HL-60 (cell line): ENCODE data around the gene SIGLEC9.

Source experiments
- DNase-seq, 2 experiments: peaks; one replicate each; pipeline ENCODE4 v3.0.0-alpha.2; 2010 to 2020; ENCODE audit warnings: low read depth in 1 of 2, low spot score in 1 of 2
- H3K27ac ChIP-seq: fragments of 250-450 bp; sonication (Bioruptor Pico); replicated peaks from 2 replicates; pipeline ENCODE4 v1.5.1; 2020; ENCODE audit warnings: mild to moderate bottlenecking, moderate library complexity
- H3K27me3 ChIP-seq: fragments of 250-450 bp; sonication (Bioruptor Pico); 2 replicates; pipeline ENCODE4 v1.5.1; 2021; ENCODE audit warnings: mild to moderate bottlenecking, moderate library complexity; ENCODE audit not compliant: insufficient read depth, poor library complexity, severe bottlenecking
- H3K4me3 ChIP-seq: replicated peaks from 2 replicates; pipeline ENCODE4 v1.5.1; 2011; ENCODE audit warnings: mild to moderate bottlenecking, control low read depth, low read length; ENCODE audit not compliant: insufficient read depth
- GABPA ChIP-seq: IDR thresholded peaks from 2 replicates; pipeline ENCODE4 v1.6.1; 2012; ENCODE audit warnings: low read depth
- POLR2AphosphoS5 ChIP-seq: IDR thresholded peaks from 2 replicates; pipeline ENCODE4 v1.6.1; 2012; ENCODE audit warnings: low read depth
- SPI1 ChIP-seq: IDR thresholded peaks from 2 replicates; pipeline ENCODE4 v1.6.1; 2012; ENCODE audit warnings: low read depth, mild to moderate bottlenecking, borderline replicate concordance
- TF ChIP-seq, protein P1 (sequence below): IDR thresholded peaks from 2 replicates; pipeline ENCODE4 v1.6.1; 2012; ENCODE audit warnings: low read depth; ENCODE audit not compliant: insufficient replicate concordance
- TF ChIP-seq, protein P2 (sequence below): IDR thresholded peaks from one replicate; pipeline ENCODE4 v1.5.1; 2011; ENCODE audit warnings: low read length, control low read depth, inconsistent platforms; ENCODE audit not compliant: insufficient read depth

Gene SIGLEC9

DNA sequence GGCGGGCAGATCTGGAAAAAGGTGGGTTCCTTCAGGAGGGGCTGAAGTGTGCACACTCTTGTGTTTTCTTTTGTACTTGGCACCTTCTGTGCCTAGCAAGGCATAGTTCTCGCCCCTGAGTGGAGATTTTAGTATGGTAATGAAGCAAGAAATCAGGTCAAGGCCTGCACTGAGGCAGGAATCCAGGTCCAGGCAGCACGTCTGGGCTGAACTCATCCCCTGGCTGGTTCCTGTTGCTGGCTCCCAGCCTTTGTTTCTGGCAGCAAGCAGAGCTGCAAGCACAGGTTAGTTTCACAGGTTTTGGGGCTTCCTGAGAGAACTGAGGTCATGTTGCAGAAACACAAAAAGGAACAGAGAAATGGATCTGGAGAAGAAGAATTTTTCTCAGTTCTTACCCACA is 38.6 kb downstream of the SIGLEC9 start:
- no peak for TF ChIP-seq POLR2AphosphoS5
- TF ChIP-seq, protein P1, sequence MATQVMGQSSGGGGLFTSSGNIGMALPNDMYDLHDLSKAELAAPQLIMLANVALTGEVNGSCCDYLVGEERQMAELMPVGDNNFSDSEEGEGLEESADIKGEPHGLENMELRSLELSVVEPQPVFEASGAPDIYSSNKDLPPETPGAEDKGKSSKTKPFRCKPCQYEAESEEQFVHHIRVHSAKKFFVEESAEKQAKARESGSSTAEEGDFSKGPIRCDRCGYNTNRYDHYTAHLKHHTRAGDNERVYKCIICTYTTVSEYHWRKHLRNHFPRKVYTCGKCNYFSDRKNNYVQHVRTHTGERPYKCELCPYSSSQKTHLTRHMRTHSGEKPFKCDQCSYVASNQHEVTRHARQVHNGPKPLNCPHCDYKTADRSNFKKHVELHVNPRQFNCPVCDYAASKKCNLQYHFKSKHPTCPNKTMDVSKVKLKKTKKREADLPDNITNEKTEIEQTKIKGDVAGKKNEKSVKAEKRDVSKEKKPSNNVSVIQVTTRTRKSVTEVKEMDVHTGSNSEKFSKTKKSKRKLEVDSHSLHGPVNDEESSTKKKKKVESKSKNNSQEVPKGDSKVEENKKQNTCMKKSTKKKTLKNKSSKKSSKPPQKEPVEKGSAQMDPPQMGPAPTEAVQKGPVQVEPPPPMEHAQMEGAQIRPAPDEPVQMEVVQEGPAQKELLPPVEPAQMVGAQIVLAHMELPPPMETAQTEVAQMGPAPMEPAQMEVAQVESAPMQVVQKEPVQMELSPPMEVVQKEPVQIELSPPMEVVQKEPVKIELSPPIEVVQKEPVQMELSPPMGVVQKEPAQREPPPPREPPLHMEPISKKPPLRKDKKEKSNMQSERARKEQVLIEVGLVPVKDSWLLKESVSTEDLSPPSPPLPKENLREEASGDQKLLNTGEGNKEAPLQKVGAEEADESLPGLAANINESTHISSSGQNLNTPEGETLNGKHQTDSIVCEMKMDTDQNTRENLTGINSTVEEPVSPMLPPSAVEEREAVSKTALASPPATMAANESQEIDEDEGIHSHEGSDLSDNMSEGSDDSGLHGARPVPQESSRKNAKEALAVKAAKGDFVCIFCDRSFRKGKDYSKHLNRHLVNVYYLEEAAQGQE = no peak
- TF ChIP-seq, protein P2, sequence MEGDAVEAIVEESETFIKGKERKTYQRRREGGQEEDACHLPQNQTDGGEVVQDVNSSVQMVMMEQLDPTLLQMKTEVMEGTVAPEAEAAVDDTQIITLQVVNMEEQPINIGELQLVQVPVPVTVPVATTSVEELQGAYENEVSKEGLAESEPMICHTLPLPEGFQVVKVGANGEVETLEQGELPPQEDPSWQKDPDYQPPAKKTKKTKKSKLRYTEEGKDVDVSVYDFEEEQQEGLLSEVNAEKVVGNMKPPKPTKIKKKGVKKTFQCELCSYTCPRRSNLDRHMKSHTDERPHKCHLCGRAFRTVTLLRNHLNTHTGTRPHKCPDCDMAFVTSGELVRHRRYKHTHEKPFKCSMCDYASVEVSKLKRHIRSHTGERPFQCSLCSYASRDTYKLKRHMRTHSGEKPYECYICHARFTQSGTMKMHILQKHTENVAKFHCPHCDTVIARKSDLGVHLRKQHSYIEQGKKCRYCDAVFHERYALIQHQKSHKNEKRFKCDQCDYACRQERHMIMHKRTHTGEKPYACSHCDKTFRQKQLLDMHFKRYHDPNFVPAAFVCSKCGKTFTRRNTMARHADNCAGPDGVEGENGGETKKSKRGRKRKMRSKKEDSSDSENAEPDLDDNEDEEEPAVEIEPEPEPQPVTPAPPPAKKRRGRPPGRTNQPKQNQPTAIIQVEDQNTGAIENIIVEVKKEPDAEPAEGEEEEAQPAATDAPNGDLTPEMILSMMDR = no peak
- TF ChIP-seq SPI1 = no peak
- no peak for TF ChIP-seq GABPA
- H3K27ac ChIP-seq = no peak overlapping the region
- no peak overlapping the region for H3K4me3 ChIP-seq
- no peak for DNase-seq
- no peaks in the 10 kb centered on the region for H3K27me3 ChIP-seq

DNA sequence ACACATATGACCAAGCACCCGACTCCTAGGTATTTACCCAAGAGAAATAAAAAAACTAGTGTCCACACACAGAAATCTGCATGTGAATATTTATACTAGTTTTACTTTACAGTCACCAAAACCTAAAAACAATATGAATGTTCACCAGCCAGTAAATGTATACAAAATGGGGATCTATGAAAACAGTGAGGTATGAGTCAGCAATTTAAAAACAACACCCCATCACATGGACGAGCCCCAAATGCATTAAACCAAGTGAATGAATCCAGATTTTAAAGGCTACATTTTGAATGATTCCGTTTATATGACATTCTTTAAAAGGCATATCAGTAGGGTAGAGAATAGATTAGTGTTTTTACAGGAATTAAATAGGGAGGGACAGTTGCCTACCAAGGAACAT is 39.5 kb downstream of the SIGLEC9 start:
- no peak overlapping the region for H3K4me3 ChIP-seq
- DNase-seq = no peak
- H3K27me3 ChIP-seq = no peaks in the 10 kb centered on the region
- TF ChIP-seq, protein P1 = no peak
- no peak for TF ChIP-seq GABPA
- no peak overlapping the region for H3K27ac ChIP-seq

DNA sequence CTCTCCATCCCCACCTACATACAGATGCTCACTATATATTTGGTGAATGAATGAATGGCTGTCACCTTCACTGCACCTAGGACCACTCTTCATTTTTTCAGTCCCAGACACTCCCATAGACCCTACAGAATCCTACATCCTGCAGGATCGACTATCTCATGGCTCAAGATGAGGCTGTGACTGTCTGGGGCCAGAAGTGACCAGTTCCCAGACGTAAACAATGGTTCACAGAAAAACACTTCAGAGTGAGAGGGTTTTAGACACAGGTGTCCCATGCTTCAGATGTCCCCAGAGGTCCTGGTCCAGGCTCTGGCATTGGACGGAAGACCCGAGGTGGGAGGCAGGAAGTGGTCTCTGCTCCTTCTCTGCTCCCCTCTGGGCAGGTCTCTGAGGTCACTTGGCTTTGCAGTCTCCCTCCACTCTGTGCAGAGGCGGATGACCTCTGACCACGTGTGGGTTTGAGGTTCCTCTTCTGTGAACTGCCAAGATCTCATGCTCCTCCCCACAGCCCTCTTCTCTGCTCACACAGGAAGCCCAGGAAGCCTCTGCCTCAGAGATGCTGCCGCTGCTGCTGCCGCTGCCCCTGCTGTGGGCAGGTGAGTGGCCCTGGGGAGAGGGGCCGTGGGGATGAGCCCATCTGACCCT is 42.3 kb downstream of the SIGLEC9 start:
- peak; percentile 51 to 86 for DNase-seq
- Histone ChIP-seq H3K27ac (peak overlapping the region; percentile 19; the same call in 1 of the 2 replicates), H3K4me3 (peak overlapping the region; percentile 28), H3K27me3 (no peaks in the 10 kb centered on the region)
- TF ChIP-seq, protein P2 = no peak
- TF ChIP-seq GABPA (no peak), POLR2AphosphoS5 (no peak), SPI1 (peak; percentile 39; the same call in 1 of the 2 replicates)
- TF ChIP-seq, protein P1 = no peak
